CD8-positive, alpha-beta memory T cell (primary cell): ENCODE results near the gene PDZD2. TPM values are rescaled to one million over a fixed set of nuclear protein-coding genes. Genes with fewer than 3 reads are reported as not detected.
"Not testable (repeated sequence)": the region's sequence is repeated elsewhere in the genome, so short reads cannot be mapped to it uniquely, and the experiment has no call there.

ENCODE experiments used
- CTCF ChIA-PET: fragments of 350-600 bp; sonication (Branson Sonifier 250); formaldehyde crosslinking; loops from one replicate; lab custom pipeline; 2021; ENCODE audit warnings: antibody characterized with exemption; lab: Charles Lee
- POLR2A ChIA-PET: fragments of 350-600 bp; sonication (Branson Sonifier 250); formaldehyde crosslinking; loops from one replicate; lab custom pipeline; 2021; ENCODE audit warnings: antibody characterized with exemption; lab: Charles Lee
- DNase-seq, 5 donors: peaks; one replicate each; pipeline versions ENCODE4 v3.0.0 to v3.0.0-alpha.2; 2020 to 2022; ENCODE audit warnings: mixed read lengths in 1 of 5
- H3K27ac ChIP-seq: one replicate; pipeline ENCODE4 v1.7.0; 2013; ENCODE audit warnings: low read depth, mild to moderate bottlenecking, low read length, moderate library complexity
- H3K27me3 ChIP-seq: 2 replicates; pipeline ENCODE4 v1.7.0; 2013; ENCODE audit warnings: low read length, mild to moderate bottlenecking; ENCODE audit not compliant: insufficient read depth, poor library complexity, severe bottlenecking
- H3K36me3 ChIP-seq: 2 replicates; pipeline ENCODE4 v1.7.0; 2013; ENCODE audit warnings: mild to moderate bottlenecking, low read length, moderate library complexity; ENCODE audit not compliant: insufficient read depth
- H3K4me1 ChIP-seq: 2 replicates; pipeline ENCODE4 v1.7.0; 2013; ENCODE audit warnings: mild to moderate bottlenecking, low read length, moderate library complexity; ENCODE audit not compliant: insufficient read depth
- H3K4me3 ChIP-seq: 2 replicates; pipeline ENCODE4 v1.7.0; 2013; ENCODE audit warnings: mild to moderate bottlenecking, low read length
- H3K9me3 ChIP-seq: 2 replicates; pipeline ENCODE4 v1.7.0; 2013; ENCODE audit warnings: mild to moderate bottlenecking, low read length
- H3K27ac Mint-ChIP-seq, 8 donors: one replicate each; pipeline ENCODE4 v1.8.0; 2020 to 2021; ENCODE audit warnings: mixed read lengths in 8 of 8, mild to moderate bottlenecking in 6 of 8, inconsistent platforms in 3 of 8, moderate library complexity in 3 of 8
- H3K27me3 Mint-ChIP-seq, 2 donors: one replicate each; pipeline ENCODE4 v1.8.0; 2020 to 2021; ENCODE audit warnings: mixed read lengths in 2 of 2, mild to moderate bottlenecking in 1 of 2, moderate library complexity in 1 of 2
- H3K36me3 Mint-ChIP-seq, 3 donors: one replicate each; pipeline ENCODE4 v1.8.0; 2020 to 2021; ENCODE audit warnings: mixed read lengths in 3 of 3, inconsistent platforms in 1 of 3, mild to moderate bottlenecking in 1 of 3
- H3K4me1 Mint-ChIP-seq, 3 donors: one replicate each; pipeline ENCODE4 v1.8.0; 2020 to 2021; ENCODE audit warnings: mixed read lengths in 3 of 3, inconsistent platforms in 1 of 3, mild to moderate bottlenecking in 1 of 3
- H3K4me3 Mint-ChIP-seq, 7 donors: one replicate each; pipeline ENCODE4 v1.8.0; 2020 to 2021; ENCODE audit warnings: mixed read lengths in 7 of 7, mild to moderate bottlenecking in 6 of 7, moderate library complexity in 4 of 7, inconsistent platforms in 2 of 7
- H3K9me3 Mint-ChIP-seq, 5 donors: one replicate each; pipeline ENCODE4 v1.8.0; 2020 to 2022; ENCODE audit warnings: mixed read lengths in 5 of 5, mild to moderate bottlenecking in 3 of 5, moderate library complexity in 2 of 5, inconsistent platforms in 1 of 5
- polyA plus RNA-seq: library from polyadenylated mRNA; unstranded; fragments of 300-500 nt; fragmentation: Illumina TruSeq; gene quantifications from one replicate; pipeline ENCODE4 v1.2.3, GENCODE V29; 2021
- total RNA-seq, 2 experiments: library from RNA; stranded (reverse); gene quantifications; one replicate each; pipeline ENCODE4 v1.2.3, GENCODE V29; 2021

PDZD2 gene
- total and polyA plus RNA-seq, 3 experiments from 2014 or later: 0.15 to 0.40 (median 0.27) TPM

- H3K4me1 Mint-ChIP-seq: peaks cover 0 to 9% (median 0%) of the 10 kb centered on the region in 3 donors
- Histone ChIP-seq H3K9me3 (no peaks in the 10 kb centered on the region), H3K4me1 (no peaks in the 10 kb centered on the region), H3K27ac (no peak overlapping the region), H3K36me3 (no peaks in the 10 kb centered on the region), H3K27me3 (no peaks in the 10 kb centered on the region), H3K4me3 (no peak overlapping the region)
- ChIA-PET CTCF (no interaction called here), POLR2A (no interaction called here)
- no peak overlapping the region for H3K4me3 Mint-ChIP-seq
- DNase-seq: no peak
- H3K36me3 Mint-ChIP-seq: no peaks in the 10 kb centered on the region
- H3K27ac Mint-ChIP-seq: no peak overlapping the region
- peaks cover 0 to 4% (median 0%) of the 10 kb centered on the region in 5 donors for H3K9me3 Mint-ChIP-seq
- peaks cover 0 to 5% of the 10 kb centered on the region in 2 donors for H3K27me3 Mint-ChIP-seq
Observed at GRCh38 chr5:31768784-31769183, 129.9 kb downstream of the PDZD2 start.

- no peaks in the 10 kb centered on the region for H3K9me3 ChIP-seq
- Mint-ChIP-seq H3K4me3 (no peak overlapping the region), H3K27me3 (peaks cover 0 to 5% of the 10 kb centered on the region in 2 donors), H3K27ac (no peak overlapping the region), H3K4me1 (peaks cover 0 to 9% (median 0%) of the 10 kb centered on the region in 3 donors), H3K9me3 (peaks cover 0 to 4% (median 0%) of the 10 kb centered on the region in 5 donors), H3K36me3 (no peaks in the 10 kb centered on the region)
- ChIA-PET POLR2A (no interaction called here), CTCF (interaction anchor here (1.2 kb wide), 1 partner anchor 16 kb away, joined by 3 read pairs; no protein-coding TSS in a partner anchor)
- H3K27ac ChIP-seq: no peak overlapping the region
- no peak for DNase-seq
- H3K36me3 ChIP-seq: no peaks in the 10 kb centered on the region
- H3K4me1 ChIP-seq: no peaks in the 10 kb centered on the region
- H3K27me3 ChIP-seq: no peaks in the 10 kb centered on the region
- no peak overlapping the region for H3K4me3 ChIP-seq
Observed at GRCh38 chr5:31769530-31769929, 130.6 kb downstream of the PDZD2 start.

GRCh38 chr5:31770132-31770720 lies 131.3 kb downstream of the PDZD2 start:
- H3K9me3 ChIP-seq: no peaks in the 10 kb centered on the region
- Mint-ChIP-seq H3K27me3 (peaks cover 0 to 2% of the 10 kb centered on the region in 2 donors), H3K36me3 (no peaks in the 10 kb centered on the region), H3K27ac (no peak overlapping the region), H3K9me3 (peaks cover 0 to 3% (median 0%) of the 10 kb centered on the region in 5 donors), H3K4me1 (peaks cover 0 to 9% (median 0%) of the 10 kb centered on the region in 3 donors), H3K4me3 (no peak overlapping the region)
- no peak for DNase-seq
- H3K36me3 ChIP-seq: no peaks in the 10 kb centered on the region
- H3K27ac ChIP-seq: no peak overlapping the region
- ChIA-PET CTCF (interaction anchor here (1.2 kb wide), 1 partner anchor 15 kb away, joined by 3 read pairs; no protein-coding TSS in a partner anchor), POLR2A (no interaction called here)
- H3K4me1 ChIP-seq: no peaks in the 10 kb centered on the region
- H3K27me3 ChIP-seq: no peaks in the 10 kb centered on the region
- H3K4me3 ChIP-seq: no peak overlapping the region

GRCh38 chr5:31770998-31771397 lies 132.1 kb downstream of the PDZD2 start:
- DNase-seq: no peak
- peaks cover 0 to 4% (median 0%) of the 10 kb centered on the region in 5 donors for H3K9me3 Mint-ChIP-seq
- H3K9me3 ChIP-seq: no peaks in the 10 kb centered on the region
- H3K36me3 ChIP-seq: no peaks in the 10 kb centered on the region
- H3K27me3 ChIP-seq: no peaks in the 10 kb centered on the region
- H3K27ac Mint-ChIP-seq: peak overlapping the region in 1 of 8 donors; percentile 1
- no peak overlapping the region for H3K27ac ChIP-seq
- H3K4me3 ChIP-seq: no peak overlapping the region
- H3K36me3 Mint-ChIP-seq: no peaks in the 10 kb centered on the region
- H3K4me1 ChIP-seq: no peaks in the 10 kb centered on the region
- POLR2A ChIA-PET: no interaction called here
- peaks cover 0 to 9% (median 0%) of the 10 kb centered on the region in 3 donors for H3K4me1 Mint-ChIP-seq
- CTCF ChIA-PET: no interaction called here
- H3K4me3 Mint-ChIP-seq: no peak overlapping the region
- peaks cover 0 to 5% of the 10 kb centered on the region in 2 donors for H3K27me3 Mint-ChIP-seq

- H3K4me1 Mint-ChIP-seq: peaks cover 0 to 9% (median 0%) of the 10 kb centered on the region in 3 donors
- Histone ChIP-seq H3K9me3 (no peaks in the 10 kb centered on the region), H3K27me3 (no peaks in the 10 kb centered on the region), H3K36me3 (no peaks in the 10 kb centered on the region), H3K4me3 (no peak overlapping the region), H3K27ac (no peak overlapping the region), H3K4me1 (no peaks in the 10 kb centered on the region)
- no peak for DNase-seq
- CTCF ChIA-PET: no interaction called here
- H3K36me3 Mint-ChIP-seq: no peaks in the 10 kb centered on the region
- H3K9me3 Mint-ChIP-seq: peaks cover 0 to 4% (median 0%) of the 10 kb centered on the region in 5 donors
- POLR2A ChIA-PET: no interaction called here
- peaks cover 0 to 6% of the 10 kb centered on the region in 2 donors for H3K27me3 Mint-ChIP-seq
- no peak overlapping the region for H3K4me3 Mint-ChIP-seq
- peak overlapping the region in 1 of 8 donors; percentile 1 for H3K27ac Mint-ChIP-seq
Observed at GRCh38 chr5:31771500-31771899, 132.6 kb downstream of the PDZD2 start.

GRCh38 chr5:31776294-31776693 lies 137.4 kb downstream of the PDZD2 start:
- H3K4me3 ChIP-seq, H3K9me3 ChIP-seq, H3K4me1 ChIP-seq, H3K9me3 Mint-ChIP-seq, POLR2A ChIA-PET, DNase-seq, H3K27ac Mint-ChIP-seq, H3K27ac ChIP-seq, H3K4me1 Mint-ChIP-seq, H3K27me3 Mint-ChIP-seq, H3K4me3 Mint-ChIP-seq, H3K27me3 ChIP-seq, H3K36me3 Mint-ChIP-seq, CTCF ChIA-PET, H3K36me3 ChIP-seq: not testable (repeated sequence)

- no peak overlapping the region for H3K27ac Mint-ChIP-seq
- ChIA-PET CTCF (no interaction called here), POLR2A (no interaction called here)
- H3K27me3 Mint-ChIP-seq: peaks cover 0 to 8% of the 10 kb centered on the region in 2 donors
- H3K4me1 Mint-ChIP-seq: peaks cover 0 to 9% (median 0%) of the 10 kb centered on the region in 3 donors
- no peaks in the 10 kb centered on the region for H3K36me3 Mint-ChIP-seq
- no peaks in the 10 kb centered on the region for H3K9me3 ChIP-seq
- H3K4me1 ChIP-seq: no peaks in the 10 kb centered on the region
- H3K9me3 Mint-ChIP-seq: peaks cover 0 to 7% (median 0%) of the 10 kb centered on the region in 5 donors
- no peaks in the 10 kb centered on the region for H3K36me3 ChIP-seq
- H3K4me3 ChIP-seq: no peak overlapping the region
- H3K27ac ChIP-seq: no peak overlapping the region
- no peak overlapping the region for H3K4me3 Mint-ChIP-seq
- H3K27me3 ChIP-seq: no peaks in the 10 kb centered on the region
- DNase-seq: no peak
Observed at GRCh38 chr5:31776976-31777651, 138.2 kb downstream of the PDZD2 start.

- Histone ChIP-seq H3K9me3 (no peaks in the 10 kb centered on the region), H3K27ac (no peak overlapping the region), H3K4me1 (no peaks in the 10 kb centered on the region), H3K4me3 (no peak overlapping the region), H3K27me3 (no peaks in the 10 kb centered on the region), H3K36me3 (no peaks in the 10 kb centered on the region)
- DNase-seq: no peak
- H3K36me3 Mint-ChIP-seq: no peaks in the 10 kb centered on the region
- peaks cover 0 to 9% (median 0%) of the 10 kb centered on the region in 3 donors for H3K4me1 Mint-ChIP-seq
- peaks cover 0 to 5% (median 0%) of the 10 kb centered on the region in 5 donors for H3K9me3 Mint-ChIP-seq
- H3K27ac Mint-ChIP-seq: no peak overlapping the region
- peaks cover 0 to 5% of the 10 kb centered on the region in 2 donors for H3K27me3 Mint-ChIP-seq
- no peak overlapping the region for H3K4me3 Mint-ChIP-seq
- ChIA-PET POLR2A (no interaction called here), CTCF (no interaction called here)
Observed at GRCh38 chr5:31781772-31782171, 142.8 kb downstream of the PDZD2 start.
